Measurements from ENCODE around the gene RGS8.

GRCh38 chr1:182658055-182658454, 26.3 kb downstream of the RGS8 start:
- TF ChIP-seq CTCF (IDR thresholded peaks at IDR 0.05) (no peak), EP300 (IDR thresholded peaks at IDR 0.05; ENCODE audit: low read depth) (no peak), POLR2A (IDR thresholded peaks at IDR 0.05) (no peak)
